H4 (cell line): ENCODE measurements around the gene TMEM42. TPM values are rescaled to one million over a fixed set of nuclear protein-coding genes. Genes with fewer than 3 reads are reported as not detected.

Source experiments
- DNase-seq: peaks from one replicate; pipeline ENCODE4 v3.0.0-alpha.2; 2015; ENCODE audit warnings: low spot score
- total RNA-seq: library from RNA; depleted of rRNA; stranded (reverse); fragments of >200 nt; shearing (Covaris generic); gene quantifications from 2 replicates; pipeline ENCODE4 v1.2.3, GENCODE V29; 2014; rRNA removed

Gene TMEM42
- total RNA-seq, 1 experiment from 2014 or later: 5.4 TPM

GRCh38 chr3:44910693-44911092 lies 49.0 kb downstream of the TMEM42 start:
- no peak for DNase-seq

- peak; percentile 41 for DNase-seq
These were observed 52.3 kb downstream of the TMEM42 start for GRCh38 chr3:44913868-44914468.

GRCh38 chr3:44914936-44915335 lies 53.2 kb downstream of the TMEM42 start:
- DNase-seq: no peak

Other genes with a start within 250 kb of the TMEM42 start
- 6.6 and 7.1 TPM in 2 replicates for gene ZNF197, start 236.9 kb upstream of the TMEM42 start, total RNA-seq
- 11.0 and 14.1 TPM in 2 replicates for gene ZNF35, start 213.2 kb upstream of the TMEM42 start, total RNA-seq
- gene ZNF502, start 149.3 kb upstream of the TMEM42 start, total RNA-seq: 1.0 and 2.1 TPM in 2 replicates
- 1.7 and 1.9 TPM in 2 replicates for gene ZNF501, start 132.3 kb upstream of the TMEM42 start, total RNA-seq
- 10.4 and 10.6 TPM in 2 replicates for gene KIAA1143, start 100.3 kb upstream of the TMEM42 start, total RNA-seq
- 11.1 and 15.7 TPM in 2 replicates for gene KIF15, start 100.1 kb upstream of the TMEM42 start, total RNA-seq
- gene TGM4, start 12.7 kb downstream of the TMEM42 start, total RNA-seq: 1.2 TPM in 1 of 2 replicates, not detected in the other
- gene ZDHHC3, start 114.3 kb downstream of the TMEM42 start, total RNA-seq: 30.1 and 46.8 TPM in 2 replicates
- gene EXOSC7, start 114.3 kb downstream of the TMEM42 start, total RNA-seq: 49.9 and 58.8 TPM in 2 replicates
- gene CLEC3B, start 164.4 kb downstream of the TMEM42 start, total RNA-seq: 0.37 and 1.3 TPM in 2 replicates